OCI-LY1 (cell line): ENCODE measurements around the gene SLC7A14.

Experiments used
- H2AFZ ChIP-seq: fragments of 200-600 bp; sonication (generic), shearing (Covaris generic); 2 replicates; pipeline ENCODE4 v1.6.0; 2014; ENCODE audit warnings: antibody characterized with exemption, mild to moderate bottlenecking, low read length
- H3F3A ChIP-seq: fragments of 200-600 bp; sonication (generic), shearing (Covaris generic); 2 replicates; pipeline ENCODE4 v1.6.0; 2014; ENCODE audit warnings: mild to moderate bottlenecking, antibody characterized with exemption, low read length, moderate library complexity; ENCODE audit not compliant: insufficient read depth
- H3K27ac ChIP-seq: fragments of 200-600 bp; sonication (generic); 2 replicates; pipeline ENCODE4 v1.5.1; 2014; ENCODE audit warnings: low read length, mixed run types, mild to moderate bottlenecking, low read depth; ENCODE audit not compliant: poor library complexity, severe bottlenecking
- H3K27me3 ChIP-seq: fragments of 200-600 bp; sonication (generic); 2 replicates; pipeline ENCODE4 v1.6.0; 2014; ENCODE audit warnings: antibody characterized with exemption, mild to moderate bottlenecking, low read length, moderate library complexity; ENCODE audit not compliant: insufficient read depth
- H3K36me3 ChIP-seq: fragments of 200-600 bp; sonication (generic); 2 replicates; pipeline ENCODE4 v1.6.1; 2014; ENCODE audit warnings: mild to moderate bottlenecking, antibody characterized with exemption, low read length, moderate library complexity, mixed read lengths; ENCODE audit not compliant: insufficient read depth
- H3K4me1 ChIP-seq: fragments of 200-600 bp; sonication (generic); 2 replicates; pipeline ENCODE4 v1.5.1; 2014; ENCODE audit warnings: mild to moderate bottlenecking, low read length, moderate library complexity; ENCODE audit not compliant: insufficient read depth, severe bottlenecking
- H3K4me2 ChIP-seq: fragments of 200-600 bp; sonication (generic), shearing (Covaris generic); 2 replicates; pipeline ENCODE4 v1.6.1; 2014; ENCODE audit warnings: low read length
- H3K4me3 ChIP-seq: fragments of 200-600 bp; sonication (generic); 2 replicates; pipeline ENCODE4 v1.5.1; 2014; ENCODE audit warnings: low read length, low read depth, mild to moderate bottlenecking, mixed read lengths; ENCODE audit not compliant: poor library complexity, severe bottlenecking
- H3K79me2 ChIP-seq: fragments of 200-600 bp; shearing (Covaris generic); 2 replicates; pipeline ENCODE4 v1.6.1; 2016; ENCODE audit warnings: mixed run types, low read length, mixed read lengths; ENCODE audit not compliant: insufficient read depth
- H3K9ac ChIP-seq: fragments of 200-600 bp; sonication (generic), shearing (Covaris generic); 2 replicates; pipeline ENCODE4 v1.6.1; 2014; ENCODE audit warnings: mild to moderate bottlenecking, low read length, mixed read lengths
- H3K9me2 ChIP-seq: fragments of 200-600 bp; sonication (generic), shearing (Covaris generic); 2 replicates; pipeline ENCODE4 v1.6.1; 2014; ENCODE audit warnings: low read depth, mild to moderate bottlenecking, low read length, mixed read lengths
- H3K9me3 ChIP-seq: fragments of 200-600 bp; shearing (Covaris generic); 2 replicates; pipeline ENCODE4 v1.6.1; 2014; ENCODE audit warnings: low read length, mixed read lengths
- H4K20me1 ChIP-seq: fragments of 200-600 bp; sonication (generic), shearing (Covaris generic); 2 replicates; pipeline ENCODE4 v1.6.0; 2016; ENCODE audit warnings: mild to moderate bottlenecking, low read length; ENCODE audit not compliant: insufficient read depth
- CTCF ChIP-seq: fragments of 200-600 bp; sonication (generic), shearing (Covaris generic); IDR thresholded peaks from 2 replicates; pipeline ENCODE4 v1.5.1; 2017; ENCODE audit warnings: mild to moderate bottlenecking, antibody characterized with exemption, low read length, moderate library complexity, mixed read lengths
- EZH2 ChIP-seq: fragments of 200-600 bp; sonication (generic), shearing (Covaris generic); IDR thresholded peaks from 2 replicates; pipeline ENCODE4 v1.8.0; 2017; ENCODE audit warnings: borderline replicate concordance, mixed run types, mild to moderate bottlenecking, antibody characterized with exemption, low read length, moderate library complexity, mixed read lengths

Gene SLC7A14

GRCh38 chr3:170566413-170566812 lies 19.5 kb downstream of the SLC7A14 start:
- Histone ChIP-seq H3K4me3 (no peak overlapping the region), H4K20me1 (no peaks in the 10 kb centered on the region), H3K79me2 (no peaks in the 10 kb centered on the region), H3F3A (no peaks in the 10 kb centered on the region), H3K27ac (no peak overlapping the region), H3K36me3 (no peaks in the 10 kb centered on the region), H3K4me2 (no peak overlapping the region), H2AFZ (no peak overlapping the region), H3K27me3 (no peaks in the 10 kb centered on the region), H3K9ac (no peak overlapping the region), H3K9me2 (no peaks in the 10 kb centered on the region), H3K4me1 (no peaks in the 10 kb centered on the region), H3K9me3 (no peaks in the 10 kb centered on the region)
- TF ChIP-seq EZH2 (no peak), CTCF (no peak)

- Histone ChIP-seq H2AFZ (no peak overlapping the region), H3K4me1 (no peaks in the 10 kb centered on the region), H3K27ac (no peak overlapping the region), H3F3A (no peaks in the 10 kb centered on the region), H3K4me2 (no peak overlapping the region), H3K27me3 (no peaks in the 10 kb centered on the region), H3K36me3 (no peaks in the 10 kb centered on the region), H3K4me3 (no peak overlapping the region), H3K79me2 (no peaks in the 10 kb centered on the region), H4K20me1 (no peaks in the 10 kb centered on the region), H3K9me2 (no peaks in the 10 kb centered on the region), H3K9me3 (no peaks in the 10 kb centered on the region), H3K9ac (no peak overlapping the region)
- TF ChIP-seq CTCF (no peak), EZH2 (no peak)
These were observed 20.4 kb downstream of the SLC7A14 start for GRCh38 chr3:170565495-170565894.

GRCh38 chr3:170564664-170565063 lies 21.2 kb downstream of the SLC7A14 start:
- Histone ChIP-seq H4K20me1 (no peaks in the 10 kb centered on the region), H3K4me2 (no peak overlapping the region), H3K9me2 (no peaks in the 10 kb centered on the region), H3K9ac (no peak overlapping the region), H3K4me1 (no peaks in the 10 kb centered on the region), H3K27me3 (no peaks in the 10 kb centered on the region), H3K27ac (no peak overlapping the region), H3K79me2 (no peaks in the 10 kb centered on the region), H3K9me3 (no peaks in the 10 kb centered on the region), H2AFZ (no peak overlapping the region), H3K4me3 (no peak overlapping the region), H3K36me3 (no peaks in the 10 kb centered on the region), H3F3A (no peaks in the 10 kb centered on the region)
- TF ChIP-seq CTCF (no peak), EZH2 (no peak)
